ENCODE data around the gene CALD1. TPM values are rescaled to one million over a fixed set of nuclear protein-coding genes. Genes with fewer than 3 reads are reported as not detected.
A peak's percentile ranks its signal among the peaks of the same experiment; 100 is the strongest.

The CALD1 gene
- total and polyA plus RNA-seq, 11 donors = 89.6 to 186 (median 125) TPM

- H3K4me1 ChIP-seq = peaks cover 6 to 83% (median 61%) of the 10 kb centered on the region in 12 donors
- H3K27ac ChIP-seq = peak overlapping the region in 9 of 12 donors; percentile 3 to 73 (median 50)
- H3K9me3 ChIP-seq = no peaks in the 10 kb centered on the region
- H3K27me3 ChIP-seq = no peaks in the 10 kb centered on the region
- DNase-seq (peak in 1 of 5 donors; percentile 60), ATAC-seq (peak in 3 of 4 donors; percentile 46 to 82 (median 47))
- intact Hi-C loops (cut with DNase I) = no loop called here
- WGBS, 4 donors = 52 to 64% (median 61%) methylated on average over 6 of the region's 6 CpGs
- TF ChIP-seq, protein P1, sequence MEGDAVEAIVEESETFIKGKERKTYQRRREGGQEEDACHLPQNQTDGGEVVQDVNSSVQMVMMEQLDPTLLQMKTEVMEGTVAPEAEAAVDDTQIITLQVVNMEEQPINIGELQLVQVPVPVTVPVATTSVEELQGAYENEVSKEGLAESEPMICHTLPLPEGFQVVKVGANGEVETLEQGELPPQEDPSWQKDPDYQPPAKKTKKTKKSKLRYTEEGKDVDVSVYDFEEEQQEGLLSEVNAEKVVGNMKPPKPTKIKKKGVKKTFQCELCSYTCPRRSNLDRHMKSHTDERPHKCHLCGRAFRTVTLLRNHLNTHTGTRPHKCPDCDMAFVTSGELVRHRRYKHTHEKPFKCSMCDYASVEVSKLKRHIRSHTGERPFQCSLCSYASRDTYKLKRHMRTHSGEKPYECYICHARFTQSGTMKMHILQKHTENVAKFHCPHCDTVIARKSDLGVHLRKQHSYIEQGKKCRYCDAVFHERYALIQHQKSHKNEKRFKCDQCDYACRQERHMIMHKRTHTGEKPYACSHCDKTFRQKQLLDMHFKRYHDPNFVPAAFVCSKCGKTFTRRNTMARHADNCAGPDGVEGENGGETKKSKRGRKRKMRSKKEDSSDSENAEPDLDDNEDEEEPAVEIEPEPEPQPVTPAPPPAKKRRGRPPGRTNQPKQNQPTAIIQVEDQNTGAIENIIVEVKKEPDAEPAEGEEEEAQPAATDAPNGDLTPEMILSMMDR (IDR thresholded peaks at IDR 0.05) = no peak
- TF ChIP-seq POLR2A (IDR thresholded peaks at IDR 0.05) = no peak
- H3K4me3 ChIP-seq = no peak overlapping the region
- peaks cover 0 to 9% (median 0%) of the 10 kb centered on the region in 9 donors for H3K36me3 ChIP-seq
These were observed 34.4 kb downstream of the CALD1 start for GRCh38 chr7:134813663-134814396.

- Histone ChIP-seq H3K36me3 (peaks cover 0 to 16% (median 0%) of the 10 kb centered on the region in 9 donors), H3K4me1 (peaks cover 6 to 76% (median 55%) of the 10 kb centered on the region in 12 donors), H3K4me3 (no peak overlapping the region), H3K27me3 (no peaks in the 10 kb centered on the region), H3K27ac (peak overlapping the region in 8 of 12 donors; percentile 1 to 73 (median 22)), H3K9me3 (no peaks in the 10 kb centered on the region)
- ATAC-seq (peak in 2 of 4 donors; percentile 11 to 19), DNase-seq (no peak)
- intact Hi-C loops (cut with DNase I) = no loop called here
- whole genome bisulfite sequencing, 4 donors = 83 to 95% (median 90%) methylated on average over 4 of the region's 4 CpGs
- TF ChIP-seq, protein P1 (IDR thresholded peaks at IDR 0.05) = no peak
- no peak for TF ChIP-seq POLR2A (IDR thresholded peaks at IDR 0.05)
These were observed 35.4 kb downstream of the CALD1 start for GRCh38 chr7:134814730-134815364.

DNA sequence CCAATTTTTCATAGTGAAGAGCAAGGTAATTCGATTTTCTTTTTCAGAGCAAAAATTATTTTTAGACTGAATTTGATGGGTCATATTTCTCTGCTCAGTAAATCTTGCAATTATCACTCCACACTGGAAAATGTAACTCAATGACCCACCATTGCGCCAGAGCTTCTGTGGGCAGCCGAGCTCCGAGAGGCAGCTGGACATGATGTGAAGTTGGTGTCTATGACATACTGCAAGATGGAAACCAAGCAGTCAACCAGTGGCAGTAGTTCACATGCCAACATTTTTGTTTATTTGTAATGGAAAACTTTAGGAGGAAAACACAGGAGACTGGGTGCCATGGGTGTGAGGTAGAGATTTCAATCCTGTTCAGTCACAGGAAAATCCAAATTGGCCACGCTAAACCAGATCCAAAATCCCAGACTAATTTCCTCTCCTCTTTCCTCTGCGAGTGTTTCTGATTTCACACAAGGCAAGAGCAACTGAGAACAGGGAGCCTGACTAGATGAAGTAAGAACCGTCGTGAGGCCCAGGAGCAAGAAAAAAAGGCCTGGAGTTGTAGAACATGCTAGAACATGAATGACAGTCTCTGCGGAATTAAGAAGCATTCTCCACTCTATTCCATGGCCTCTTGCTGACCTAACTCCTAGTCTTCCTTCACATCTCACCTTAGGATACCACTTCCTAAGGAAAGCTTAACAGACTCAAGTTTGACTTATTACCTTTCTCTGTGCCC lies 39.3 kb downstream of the CALD1 start:
- peaks cover 0 to 12% (median 0%) of the 10 kb centered on the region in 9 donors for H3K36me3 ChIP-seq
- intact Hi-C loops (cut with DNase I) = no loop called here
- no peak for TF ChIP-seq POLR2A (IDR thresholded peaks at IDR 0.05)
- TF ChIP-seq, protein P1 (IDR thresholded peaks at IDR 0.05) = no peak
- 93 to 96% (median 93%) methylated on average over 9 of the region's 9 CpGs for WGBS, 4 donors
- H3K27me3 ChIP-seq = no peaks in the 10 kb centered on the region
- peaks cover 0 to 65% (median 24%) of the 10 kb centered on the region in 12 donors for H3K4me1 ChIP-seq
- no peak overlapping the region for H3K4me3 ChIP-seq
- no peak for ATAC-seq
- no peaks in the 10 kb centered on the region for H3K9me3 ChIP-seq
- peak overlapping the region in 2 of 12 donors; percentile 2 to 64 for H3K27ac ChIP-seq
- DNase-seq = no peak

GRCh38 chr7:134819401-134819800 lies 40.0 kb downstream of the CALD1 start:
- ATAC-seq (no peak), DNase-seq (no peak)
- Histone ChIP-seq H3K4me1 (peaks cover 0 to 65% (median 20%) of the 10 kb centered on the region in 12 donors), H3K4me3 (no peak overlapping the region), H3K27me3 (no peaks in the 10 kb centered on the region), H3K9me3 (no peaks in the 10 kb centered on the region), H3K36me3 (peaks cover 0 to 12% (median 0%) of the 10 kb centered on the region in 9 donors), H3K27ac (peak overlapping the region in 1 of 12 donors; percentile 64)
- intact Hi-C loops (cut with DNase I) = no loop called here
- no peak for TF ChIP-seq POLR2A (IDR thresholded peaks at IDR 0.05)
- TF ChIP-seq, protein P1 (IDR thresholded peaks at IDR 0.05) = no peak
- WGBS, 4 donors = 94 to 97% (median 95%) methylated on average over 4 of the region's 4 CpGs
